Stomach (tissue), 4 donors: ENCODE measurements around the gene KCNQ5.

Experiments
- POLR2A ChIP-seq, 4 donors: fragments of 450-650 bp; IDR thresholded peaks; one replicate each; pipeline ENCODE4 v1.6.1; 2016; ENCODE audit warnings: antibody characterized with exemption in 4 of 4, control low read depth in 2 of 4, mild to moderate bottlenecking in 1 of 4, moderate library complexity in 1 of 4
- TF ChIP-seq, protein P1 (sequence below), 7 experiments: fragments of 450-650 bp in 4 of 7; fragments of 200-600 bp in 3 of 7; sonication (generic) in 3 of 7; IDR thresholded peaks; one replicate each; pipeline ENCODE4 v1.5.1; 2016 to 2019; ENCODE audit warnings: antibody characterized with exemption in 7 of 7, control low read depth in 2 of 7, mild to moderate bottlenecking in 1 of 7

DNA sequence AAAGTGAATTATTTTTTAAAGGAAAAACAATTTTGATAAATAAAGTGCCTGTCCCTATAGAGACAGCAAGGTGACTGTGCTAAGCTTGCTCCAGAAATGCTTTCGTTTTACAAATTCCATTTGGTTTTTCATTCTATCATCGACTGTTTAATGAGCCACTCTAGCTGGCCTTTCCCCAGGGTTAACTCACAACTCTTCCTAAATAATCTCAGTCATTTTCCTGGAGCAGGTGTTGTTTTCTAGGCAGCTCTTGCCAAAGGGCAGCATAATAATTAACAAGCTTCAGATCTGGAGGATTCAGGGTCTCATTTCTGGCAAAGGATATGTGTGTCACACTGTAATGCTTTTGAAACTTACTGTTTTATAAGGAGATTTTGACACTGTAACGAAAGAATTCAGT, 419.2 kb downstream of the KCNQ5 start:
- TF ChIP-seq, protein P1, sequence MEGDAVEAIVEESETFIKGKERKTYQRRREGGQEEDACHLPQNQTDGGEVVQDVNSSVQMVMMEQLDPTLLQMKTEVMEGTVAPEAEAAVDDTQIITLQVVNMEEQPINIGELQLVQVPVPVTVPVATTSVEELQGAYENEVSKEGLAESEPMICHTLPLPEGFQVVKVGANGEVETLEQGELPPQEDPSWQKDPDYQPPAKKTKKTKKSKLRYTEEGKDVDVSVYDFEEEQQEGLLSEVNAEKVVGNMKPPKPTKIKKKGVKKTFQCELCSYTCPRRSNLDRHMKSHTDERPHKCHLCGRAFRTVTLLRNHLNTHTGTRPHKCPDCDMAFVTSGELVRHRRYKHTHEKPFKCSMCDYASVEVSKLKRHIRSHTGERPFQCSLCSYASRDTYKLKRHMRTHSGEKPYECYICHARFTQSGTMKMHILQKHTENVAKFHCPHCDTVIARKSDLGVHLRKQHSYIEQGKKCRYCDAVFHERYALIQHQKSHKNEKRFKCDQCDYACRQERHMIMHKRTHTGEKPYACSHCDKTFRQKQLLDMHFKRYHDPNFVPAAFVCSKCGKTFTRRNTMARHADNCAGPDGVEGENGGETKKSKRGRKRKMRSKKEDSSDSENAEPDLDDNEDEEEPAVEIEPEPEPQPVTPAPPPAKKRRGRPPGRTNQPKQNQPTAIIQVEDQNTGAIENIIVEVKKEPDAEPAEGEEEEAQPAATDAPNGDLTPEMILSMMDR (IDR thresholded peaks at IDR 0.05), result no peak
- no peak for TF ChIP-seq POLR2A (IDR thresholded peaks at IDR 0.05)
